ENCODE results near the gene FER.

Gene FER

GRCh38 chr5:109030360-109031143 lies 282.9 kb downstream of the FER start:
- in situ Hi-C loops (cut with MboI; ENCODE audit: low sequenced_read_pairs, unreplicated experiment), result no loop called here
- DNase-seq (ENCODE audit: low spot score), result no peak

GRCh38 chr5:109034306-109034705 lies 286.6 kb downstream of the FER start:
- TF ChIP-seq, protein P1, sequence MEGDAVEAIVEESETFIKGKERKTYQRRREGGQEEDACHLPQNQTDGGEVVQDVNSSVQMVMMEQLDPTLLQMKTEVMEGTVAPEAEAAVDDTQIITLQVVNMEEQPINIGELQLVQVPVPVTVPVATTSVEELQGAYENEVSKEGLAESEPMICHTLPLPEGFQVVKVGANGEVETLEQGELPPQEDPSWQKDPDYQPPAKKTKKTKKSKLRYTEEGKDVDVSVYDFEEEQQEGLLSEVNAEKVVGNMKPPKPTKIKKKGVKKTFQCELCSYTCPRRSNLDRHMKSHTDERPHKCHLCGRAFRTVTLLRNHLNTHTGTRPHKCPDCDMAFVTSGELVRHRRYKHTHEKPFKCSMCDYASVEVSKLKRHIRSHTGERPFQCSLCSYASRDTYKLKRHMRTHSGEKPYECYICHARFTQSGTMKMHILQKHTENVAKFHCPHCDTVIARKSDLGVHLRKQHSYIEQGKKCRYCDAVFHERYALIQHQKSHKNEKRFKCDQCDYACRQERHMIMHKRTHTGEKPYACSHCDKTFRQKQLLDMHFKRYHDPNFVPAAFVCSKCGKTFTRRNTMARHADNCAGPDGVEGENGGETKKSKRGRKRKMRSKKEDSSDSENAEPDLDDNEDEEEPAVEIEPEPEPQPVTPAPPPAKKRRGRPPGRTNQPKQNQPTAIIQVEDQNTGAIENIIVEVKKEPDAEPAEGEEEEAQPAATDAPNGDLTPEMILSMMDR (IDR thresholded peaks at IDR 0.05; ENCODE audit: borderline replicate concordance, control extremely low read depth, extremely low read depth, insufficient read depth, missing control alignments), result no peak
- in situ Hi-C loops (cut with MboI; ENCODE audit: low sequenced_read_pairs, unreplicated experiment), result no loop called here
- no peak for DNase-seq (ENCODE audit: low spot score)

More at GRCh38 chr5:109030360-109031143, 282.9 kb downstream of the FER start:
- TF ChIP-seq, protein P1 (IDR thresholded peaks at IDR 0.05; ENCODE audit: borderline replicate concordance, control extremely low read depth, extremely low read depth, insufficient read depth, missing control alignments), result no peak

GRCh38 chr5:109035436-109035835 lies 287.7 kb downstream of the FER start:
- DNase-seq (ENCODE audit: low spot score), result no peak
- in situ Hi-C loops (cut with MboI; ENCODE audit: low sequenced_read_pairs, unreplicated experiment), result no loop called here
- TF ChIP-seq, protein P1 (IDR thresholded peaks at IDR 0.05; ENCODE audit: borderline replicate concordance, control extremely low read depth, extremely low read depth, insufficient read depth, missing control alignments), result no peak

- in situ Hi-C loops (cut with MboI; ENCODE audit: low sequenced_read_pairs, unreplicated experiment), result no loop called here
- no peak for DNase-seq (ENCODE audit: low spot score)
- TF ChIP-seq, protein P1 (IDR thresholded peaks at IDR 0.05; ENCODE audit: borderline replicate concordance, control extremely low read depth, extremely low read depth, insufficient read depth, missing control alignments), result no peak
Measured at GRCh38 chr5:109038209-109038840, 290.6 kb downstream of the FER start.

GRCh38 chr5:109041317-109041716 lies 293.6 kb downstream of the FER start:
- TF ChIP-seq, protein P1 (IDR thresholded peaks at IDR 0.05; ENCODE audit: borderline replicate concordance, control extremely low read depth, extremely low read depth, insufficient read depth, missing control alignments), result no peak
- DNase-seq (ENCODE audit: low spot score), result no peak
- in situ Hi-C loops (cut with MboI; ENCODE audit: low sequenced_read_pairs, unreplicated experiment), result no loop called here

GRCh38 chr5:109045710-109046109 lies 298.0 kb downstream of the FER start:
- in situ Hi-C loops (cut with MboI; ENCODE audit: low sequenced_read_pairs, unreplicated experiment), result no loop called here
- no peak for DNase-seq (ENCODE audit: low spot score)
- TF ChIP-seq, protein P1 (IDR thresholded peaks at IDR 0.05; ENCODE audit: borderline replicate concordance, control extremely low read depth, extremely low read depth, insufficient read depth, missing control alignments), result no peak
